ENCODE results near the gene PRKAG2.

DNA sequence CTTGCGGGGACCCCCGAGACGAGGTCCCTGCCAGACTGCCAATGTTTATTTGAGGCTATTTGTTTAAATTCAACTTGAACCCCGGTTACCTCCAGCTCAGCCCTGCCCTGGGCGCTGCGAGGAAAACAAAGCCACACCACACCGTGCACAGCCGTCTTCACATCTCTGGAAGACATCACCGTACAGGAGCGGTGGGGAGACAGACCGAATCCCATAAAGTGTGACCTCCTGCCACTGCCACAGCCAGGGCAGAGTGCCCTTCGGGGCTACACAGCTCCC is 40.0 kb downstream of the PRKAG2 start:
- TF ChIP-seq CTCF (IDR thresholded peaks at IDR 0.05) (no peak), POLR2A (IDR thresholded peaks at IDR 0.05) (no peak)
